Thoracic aorta (tissue), 2 donors: ENCODE data around the gene OR2J2. TPM values are rescaled to one million over a fixed set of nuclear protein-coding genes. Genes with fewer than 3 reads are reported as not detected.
"Not testable (repeated sequence)": the region's sequence is repeated elsewhere in the genome, so short reads cannot be mapped to it uniquely, and the experiment has no call there.

Experiments used
- ATAC-seq: fragments of 150-250 bp; one replicate; pipeline ENCODE4 v1.8.0; 2017; ENCODE audit warnings: low read depth; ENCODE audit not compliant: insufficient number of reproducible peaks, low FRiP score
- DNase-seq: peaks from one replicate; pipeline ENCODE4 v3.0.0-alpha.2; 2020; ENCODE audit warnings: low spot score
- H3K27ac ChIP-seq, 2 donors: fragments of 200-600 bp; sonication (generic); 1 replicate in 1 of 2; 2 replicates in 1 of 2; pipeline ENCODE4 v1.5.1; 2016; ENCODE audit warnings: mild to moderate bottlenecking in 2 of 2, moderate library complexity in 2 of 2
- H3K27me3 ChIP-seq: fragments of 200-600 bp; sonication (generic); replicated peaks from 2 replicates; pipeline ENCODE4 v1.6.0; 2016; ENCODE audit warnings: mild to moderate bottlenecking; ENCODE audit not compliant: insufficient read depth
- H3K36me3 ChIP-seq: fragments of 200-600 bp; sonication (generic); one replicate; pipeline ENCODE4 v1.5.1; 2016
- H3K4me1 ChIP-seq, 2 donors: fragments of 200-600 bp; sonication (generic); 1 replicate in 1 of 2; 2 replicates in 1 of 2; pipeline versions ENCODE4 v1.5.1 to v1.6.0; 2016; ENCODE audit warnings: low read depth in 2 of 2, mild to moderate bottlenecking in 1 of 2; ENCODE audit not compliant: control insufficient read depth in 1 of 2
- H3K4me3 ChIP-seq: fragments of 200-600 bp; sonication (generic); 2 replicates; pipeline ENCODE4 v1.5.1; 2016; ENCODE audit warnings: mild to moderate bottlenecking
- H3K9me3 ChIP-seq: fragments of 200-600 bp; sonication (generic); 2 replicates; pipeline ENCODE4 v1.5.1; 2016
- CTCF ChIP-seq: fragments of 200-600 bp; sonication (generic); IDR thresholded peaks from one replicate; pipeline ENCODE4 v1.5.1; 2019; ENCODE audit warnings: antibody characterized with exemption
- total RNA-seq, 2 donors: library from RNA; depleted of rRNA; stranded (reverse); fragments of >200 nt; gene quantifications; one replicate each; pipeline versions ENCODE4 v1.1.0 to v1.2.3, GENCODE V29; 2016

The OR2J2 gene
- total RNA-seq, 2 donors from 2014 or later: not detected

- no peak for DNase-seq
- H3K27ac ChIP-seq: no peak overlapping the region
- TF ChIP-seq CTCF: no peak
- no peaks in the 10 kb centered on the region for H3K9me3 ChIP-seq
- H3K4me1 ChIP-seq: no peaks in the 10 kb centered on the region
- no peak for ATAC-seq
- H3K4me3 ChIP-seq: no peak overlapping the region
- no peaks in the 10 kb centered on the region for H3K36me3 ChIP-seq
- no peaks in the 10 kb centered on the region for H3K27me3 ChIP-seq
Measured at GRCh38 chr6:29142309-29142708, 28.4 kb upstream of the OR2J2 start.

- DNase-seq (no peak), ATAC-seq (no peak)
- Histone ChIP-seq H3K27me3 (no peaks in the 10 kb centered on the region), H3K4me1 (no peaks in the 10 kb centered on the region), H3K27ac (no peak overlapping the region), H3K4me3 (no peak overlapping the region), H3K9me3 (no peaks in the 10 kb centered on the region), H3K36me3 (no peaks in the 10 kb centered on the region)
- TF ChIP-seq CTCF: no peak
Measured at GRCh38 chr6:29146179-29146578, 24.5 kb upstream of the OR2J2 start.

GRCh38 chr6:29147074-29147473, 23.6 kb upstream of the OR2J2 start:
- no peaks in the 10 kb centered on the region for H3K27me3 ChIP-seq
- H3K9me3 ChIP-seq: no peaks in the 10 kb centered on the region
- no peak overlapping the region for H3K4me3 ChIP-seq
- no peaks in the 10 kb centered on the region for H3K4me1 ChIP-seq
- no peak overlapping the region for H3K27ac ChIP-seq
- ATAC-seq (no peak), DNase-seq (no peak)
- no peaks in the 10 kb centered on the region for H3K36me3 ChIP-seq
- TF ChIP-seq CTCF: no peak

GRCh38 chr6:29149444-29149843, 21.3 kb upstream of the OR2J2 start:
- not testable (repeated sequence) for H3K36me3 ChIP-seq, DNase-seq, H3K4me1 ChIP-seq, H3K4me3 ChIP-seq, H3K27ac ChIP-seq, H3K27me3 ChIP-seq, ATAC-seq, H3K9me3 ChIP-seq

- H3K9me3 ChIP-seq: no peaks in the 10 kb centered on the region
- H3K36me3 ChIP-seq: no peaks in the 10 kb centered on the region
- H3K27ac ChIP-seq: no peak overlapping the region
- H3K4me3 ChIP-seq: no peak overlapping the region
- DNase-seq (no peak), ATAC-seq (no peak)
- H3K27me3 ChIP-seq: no peaks in the 10 kb centered on the region
- no peaks in the 10 kb centered on the region for H3K4me1 ChIP-seq
- no peak for TF ChIP-seq CTCF
Measured at GRCh38 chr6:29153083-29153482, 17.6 kb upstream of the OR2J2 start.

GRCh38 chr6:29155182-29155581, 15.5 kb upstream of the OR2J2 start:
- not testable (repeated sequence) for H3K9me3 ChIP-seq, H3K4me1 ChIP-seq, H3K4me3 ChIP-seq, ATAC-seq, H3K27ac ChIP-seq, H3K27me3 ChIP-seq, H3K36me3 ChIP-seq, DNase-seq

GRCh38 chr6:29159922-29160321, 10.8 kb upstream of the OR2J2 start:
- not testable (repeated sequence) for DNase-seq

GRCh38 chr6:29165571-29165970, 5.1 kb upstream of the OR2J2 start:
- not testable (repeated sequence) for H3K36me3 ChIP-seq, H3K4me1 ChIP-seq, H3K27ac ChIP-seq, ATAC-seq, H3K9me3 ChIP-seq, H3K27me3 ChIP-seq, H3K4me3 ChIP-seq, DNase-seq

More at GRCh38 chr6:29159922-29160321, 10.8 kb upstream of the OR2J2 start:
- H3K27ac ChIP-seq, H3K4me3 ChIP-seq, H3K9me3 ChIP-seq, ATAC-seq, H3K27me3 ChIP-seq, H3K4me1 ChIP-seq, H3K36me3 ChIP-seq: not testable (repeated sequence)
